ENCODE measurements around the gene GHRH.

Gene GHRH, protein sequence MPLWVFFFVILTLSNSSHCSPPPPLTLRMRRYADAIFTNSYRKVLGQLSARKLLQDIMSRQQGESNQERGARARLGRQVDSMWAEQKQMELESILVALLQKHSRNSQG

DNA sequence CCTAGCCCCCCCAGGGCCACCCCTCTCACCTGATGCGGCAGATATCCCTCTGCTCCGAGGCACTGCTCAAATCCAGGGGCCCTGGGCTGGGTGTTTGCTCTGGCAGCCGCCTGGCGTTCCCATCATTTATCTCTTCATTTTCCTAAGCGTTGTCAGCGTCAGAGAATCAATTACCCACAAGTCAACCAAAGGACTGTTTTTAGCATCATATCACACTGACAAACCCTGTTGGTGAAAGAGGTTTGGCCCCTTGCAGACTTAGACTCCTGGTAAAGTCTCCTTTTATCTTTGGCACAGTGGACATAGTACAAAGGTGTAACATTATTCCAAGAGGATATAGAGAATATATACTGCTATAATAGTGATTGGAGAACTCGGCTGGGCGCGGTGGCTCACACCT, at the start of gene GHRH:
Gene GHRH, minus strand, starts transcription at position 101 of the 400 bp plus-strand sequence. CDS start 4,925 bp downstream, outside the sequence.
- DNase-seq (ENCODE audit: low spot score): no peak

DNA sequence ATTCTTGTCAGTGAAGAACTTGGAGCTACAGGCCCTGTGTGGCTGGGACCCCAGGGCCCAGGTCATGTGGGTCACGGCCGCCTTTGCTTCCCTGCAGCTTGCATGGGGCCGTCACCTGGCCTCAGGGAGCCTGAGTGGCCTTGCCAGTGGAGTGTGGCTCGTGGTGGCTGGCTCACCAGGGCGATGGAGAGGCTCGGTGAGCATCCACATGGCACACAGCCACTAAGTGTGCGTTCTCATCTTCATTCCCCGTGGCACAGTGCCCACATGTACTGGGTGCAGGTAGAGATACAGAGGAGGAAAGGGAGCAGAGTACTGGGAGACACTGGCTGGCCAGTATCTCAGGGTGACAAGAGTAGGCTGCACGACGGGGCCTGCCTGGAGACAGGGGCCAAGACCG, 49.3 kb upstream of the GHRH start:
- DNase-seq (ENCODE audit: low spot score): no peak

DNA sequence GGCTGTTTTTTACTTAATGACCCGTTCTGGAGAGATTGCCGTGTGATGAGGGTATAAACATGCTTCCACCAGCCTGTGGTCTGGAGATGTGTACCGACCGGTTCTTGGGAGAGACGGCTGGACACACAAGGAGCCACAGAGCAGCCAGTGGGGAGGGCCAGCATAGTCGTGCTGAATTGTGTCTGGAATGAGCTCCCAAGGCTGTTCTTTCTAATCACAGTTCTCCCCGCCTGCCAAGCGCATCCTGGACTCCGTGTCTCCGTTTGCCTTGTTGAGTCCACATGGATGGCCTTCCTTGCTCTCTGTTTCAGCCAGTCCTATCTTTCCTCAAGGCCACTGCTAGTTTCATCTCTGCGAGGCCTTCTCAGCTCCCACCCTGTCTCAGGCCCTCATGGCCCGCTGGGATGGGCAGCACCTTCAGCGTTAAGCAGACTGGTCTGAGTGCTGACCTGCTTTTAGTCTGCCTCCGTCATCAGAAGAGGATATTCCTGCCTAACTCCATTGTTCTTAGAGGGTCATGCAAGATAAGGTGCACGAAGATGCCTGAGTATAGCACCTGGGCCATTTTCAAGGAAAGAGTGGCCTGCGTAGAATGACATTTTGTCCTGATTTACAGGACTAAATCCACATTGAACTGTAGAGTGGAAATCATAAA, 48.4 kb upstream of the GHRH start:
- no peak for DNase-seq (ENCODE audit: low spot score)

DNA sequence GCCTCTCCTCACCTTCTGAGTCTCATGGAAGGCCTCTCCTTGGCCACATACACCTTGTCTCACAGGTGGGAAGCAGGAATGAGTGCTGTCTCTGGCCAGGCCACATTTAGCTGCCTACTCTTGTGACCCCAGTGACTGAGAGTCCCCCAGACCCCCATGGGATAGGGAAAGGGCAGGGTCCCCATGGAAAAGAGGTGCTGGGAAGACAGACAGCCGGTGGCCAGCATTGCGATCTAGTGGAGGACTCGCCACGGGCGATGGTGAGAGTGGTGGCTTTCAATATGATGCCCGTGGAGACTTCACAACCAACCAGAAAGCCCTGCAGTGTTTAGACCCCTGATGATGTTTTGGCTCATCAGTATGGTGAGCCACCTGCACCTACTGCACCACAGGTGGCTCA, 47.7 kb upstream of the GHRH start:
- DNase-seq (ENCODE audit: low spot score): no peak

DNA sequence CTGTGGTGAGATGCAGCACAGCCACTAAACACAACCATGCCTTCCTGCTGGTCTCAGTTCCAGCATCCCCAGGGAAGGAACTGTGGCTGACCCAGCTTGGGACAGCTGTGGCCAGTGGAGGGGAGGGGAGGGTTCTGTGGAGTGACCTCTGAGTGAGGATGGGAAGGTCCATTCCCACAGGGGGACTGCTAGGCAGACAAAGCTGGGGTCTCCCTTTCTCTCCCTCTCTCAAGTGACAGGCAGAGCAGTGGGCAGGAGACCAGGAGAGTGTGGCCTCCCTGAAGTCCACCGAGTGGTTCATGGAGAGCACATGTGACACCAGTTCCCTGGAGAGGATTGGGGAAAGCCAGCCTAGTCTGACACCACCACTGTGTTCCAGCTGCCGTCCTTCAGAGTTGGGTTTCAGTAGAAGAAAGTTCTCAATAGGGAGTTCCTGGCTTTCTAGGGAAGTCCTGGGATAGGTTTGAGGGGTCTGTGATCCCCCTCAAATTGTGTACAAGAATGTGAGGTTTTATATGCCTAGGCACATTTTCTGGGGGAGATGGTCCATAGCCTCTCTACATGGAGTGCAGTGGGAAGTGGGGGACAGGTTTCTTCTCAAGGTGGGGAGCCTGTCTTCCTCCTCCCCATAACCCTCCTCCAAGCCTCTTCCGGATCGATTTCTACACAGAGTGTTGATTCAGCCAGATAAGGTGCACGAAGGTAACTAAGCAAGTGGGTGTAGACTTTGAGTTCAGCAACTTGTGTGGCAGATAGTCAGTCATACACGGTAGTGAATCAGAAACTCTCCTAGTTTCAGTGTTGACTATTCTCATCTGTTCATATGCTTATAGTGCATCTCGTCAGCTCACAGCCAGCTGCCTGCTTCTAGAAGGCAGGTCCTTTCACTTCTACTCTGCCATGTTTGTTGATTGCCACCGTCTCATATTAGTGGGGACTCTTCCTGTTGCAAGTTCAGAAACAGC, 46.8 kb upstream of the GHRH start:
- DNase-seq (ENCODE audit: low spot score): no peak

DNA sequence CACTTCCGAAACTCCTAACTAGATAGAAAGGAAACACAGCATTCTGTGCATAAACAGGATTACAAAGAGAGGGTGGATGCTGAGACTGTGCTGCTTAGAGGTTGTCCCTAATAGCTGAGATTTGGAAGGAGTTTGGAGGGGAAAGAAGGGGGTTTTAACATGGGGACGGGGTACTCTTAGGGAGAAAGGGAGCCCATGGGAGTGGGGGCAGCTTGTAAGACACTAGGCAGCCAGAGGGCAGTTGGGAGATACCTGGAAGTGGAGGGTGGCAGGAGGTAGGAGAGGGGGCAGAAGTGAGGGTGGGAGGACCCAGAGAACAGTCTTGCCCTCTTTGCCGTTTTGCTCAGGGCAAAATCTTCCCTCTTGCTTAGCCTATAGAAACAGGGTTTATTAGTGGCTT, 44.2 kb upstream of the GHRH start:
- no peak for DNase-seq (ENCODE audit: low spot score)

DNA sequence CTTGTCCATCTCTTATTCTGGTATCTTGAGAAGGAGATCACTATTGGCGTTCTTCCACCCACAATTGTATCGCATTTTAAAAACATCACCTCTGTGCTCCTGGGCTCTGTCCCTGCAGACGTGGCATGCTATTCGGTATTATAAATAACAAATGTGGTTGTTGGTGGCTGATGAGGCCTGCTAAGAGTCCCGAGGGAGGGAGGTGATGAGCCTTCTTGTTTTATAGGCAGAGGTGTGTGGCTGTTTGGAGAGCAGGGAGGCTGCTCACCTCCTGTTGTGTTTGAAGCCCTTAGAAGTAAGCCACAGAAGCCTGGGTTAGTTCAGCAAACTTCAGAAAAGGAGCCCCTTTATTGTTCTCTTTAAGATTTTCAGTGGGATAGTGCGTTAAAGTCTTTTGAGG, 43.5 kb upstream of the GHRH start:
- no peak for DNase-seq (ENCODE audit: low spot score)

DNA sequence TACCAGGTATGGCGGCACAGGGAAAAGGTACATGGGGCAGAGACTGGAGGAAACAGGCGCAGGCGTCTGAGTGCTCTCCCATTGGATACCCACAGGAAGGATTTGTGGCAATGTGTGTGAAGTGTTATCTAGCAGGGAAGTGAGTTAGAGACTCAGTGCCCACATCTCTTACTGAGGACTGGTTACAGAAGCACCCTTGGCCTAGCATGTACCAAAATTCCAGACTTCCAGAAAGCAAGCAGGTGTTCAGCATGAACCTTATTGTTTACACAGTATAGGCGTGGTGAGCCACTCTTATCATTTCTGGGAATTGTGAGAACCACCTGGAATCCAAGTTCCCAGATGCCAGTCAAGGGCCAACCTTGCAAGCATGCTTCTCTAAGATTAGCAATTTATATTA, 42.0 kb upstream of the GHRH start:
- DNase-seq (ENCODE audit: low spot score): no peak

DNA sequence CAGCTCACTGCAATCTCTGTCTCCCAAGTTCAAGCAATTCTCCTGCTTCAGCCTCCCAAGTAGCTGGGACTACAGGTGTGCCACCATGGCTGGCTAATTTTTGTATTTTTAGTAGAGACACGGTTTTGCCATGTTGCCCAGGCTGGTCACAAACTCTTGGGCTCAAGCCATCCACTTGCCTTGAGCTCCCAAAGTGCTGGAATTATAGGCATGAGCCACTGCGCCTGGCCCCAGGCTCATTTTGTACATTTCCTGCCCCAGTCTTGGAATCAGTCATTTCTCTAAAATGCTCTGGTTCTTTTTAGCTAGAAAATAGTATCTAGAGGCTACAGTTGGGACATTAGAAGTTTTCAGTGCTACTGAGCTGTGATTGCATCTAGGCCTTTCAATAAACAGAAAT, 41.4 kb upstream of the GHRH start:
- no peak for DNase-seq (ENCODE audit: low spot score)

DNA sequence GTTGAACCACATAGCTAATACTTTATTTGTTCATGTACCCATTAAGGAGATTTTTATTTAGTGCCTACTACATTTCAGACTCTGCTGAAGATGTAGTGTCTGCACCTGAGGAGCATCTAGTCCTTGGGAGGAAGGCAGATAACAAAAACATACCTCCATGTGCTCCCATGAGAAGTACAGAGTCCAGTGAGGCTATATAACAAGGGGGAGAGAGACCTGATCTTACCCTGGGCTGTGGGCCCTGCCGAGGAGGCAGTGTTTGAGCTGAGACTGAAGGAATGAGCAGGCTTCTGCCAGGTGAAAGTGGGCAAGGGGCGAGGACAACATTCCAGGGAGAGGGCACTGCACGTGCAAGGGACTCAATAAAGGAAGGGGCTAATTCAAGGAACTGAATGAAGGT, 39.9 kb upstream of the GHRH start:
- no peak for DNase-seq (ENCODE audit: low spot score)

DNA sequence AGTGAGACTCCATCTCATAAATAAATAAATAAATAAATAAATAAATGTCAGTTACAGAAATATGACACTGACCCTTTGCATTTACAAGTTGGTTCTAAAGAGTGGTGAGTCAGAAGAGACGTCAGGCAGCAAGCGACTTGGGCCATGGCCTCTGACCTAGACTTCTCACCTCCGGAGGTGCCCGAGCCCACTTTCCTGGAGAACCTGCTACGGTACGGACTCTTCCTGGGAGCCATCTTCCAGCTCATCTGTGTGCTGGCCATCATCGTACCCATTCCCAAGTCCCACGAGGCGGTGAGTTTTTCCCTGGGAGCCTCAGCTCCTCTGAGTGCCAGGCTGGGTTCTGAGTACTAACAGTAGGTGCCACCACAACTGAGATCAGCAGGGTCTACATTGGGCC, 39.5 kb upstream of the GHRH start:
- DNase-seq (ENCODE audit: low spot score): no peak

DNA sequence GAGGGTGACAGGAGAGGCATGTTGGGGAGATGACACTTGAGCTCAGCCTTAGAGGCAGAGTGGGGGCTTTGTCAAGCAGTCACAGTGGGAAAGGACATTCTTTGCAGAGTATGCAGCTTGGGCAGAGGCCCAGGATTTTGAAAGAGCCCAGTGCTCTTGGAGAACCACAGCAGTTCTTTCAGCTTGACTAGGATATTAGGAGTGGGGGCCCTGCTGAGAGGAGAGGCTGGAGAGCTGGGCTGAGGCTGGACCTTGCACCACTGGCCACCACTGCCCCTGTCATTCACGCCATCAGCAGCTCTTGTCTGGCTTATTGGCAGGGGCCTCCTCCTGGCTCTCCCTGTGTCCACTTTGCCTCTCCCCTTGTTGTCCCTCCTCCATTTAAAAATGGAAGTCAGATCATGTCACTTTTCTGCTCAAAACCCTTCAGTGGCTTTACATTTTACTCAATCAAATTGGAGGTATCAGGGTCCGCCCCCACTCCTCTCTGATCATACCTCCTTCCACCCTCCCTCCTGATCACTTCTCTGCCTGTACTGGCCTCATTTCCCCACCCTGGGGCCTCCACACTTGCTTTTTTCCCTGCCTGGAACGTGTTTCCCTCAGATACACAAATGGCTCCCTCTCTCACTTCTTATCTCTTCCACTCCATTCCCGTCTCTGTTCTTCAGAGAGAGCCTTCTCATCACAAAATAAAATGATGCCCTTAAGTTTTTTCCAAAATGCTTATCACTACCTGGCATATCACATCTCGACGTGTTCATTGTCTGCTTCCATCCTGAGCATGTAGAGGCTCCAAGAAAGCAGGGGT, 38.3 kb upstream of the GHRH start:
- DNase-seq (ENCODE audit: low spot score): no peak

DNA sequence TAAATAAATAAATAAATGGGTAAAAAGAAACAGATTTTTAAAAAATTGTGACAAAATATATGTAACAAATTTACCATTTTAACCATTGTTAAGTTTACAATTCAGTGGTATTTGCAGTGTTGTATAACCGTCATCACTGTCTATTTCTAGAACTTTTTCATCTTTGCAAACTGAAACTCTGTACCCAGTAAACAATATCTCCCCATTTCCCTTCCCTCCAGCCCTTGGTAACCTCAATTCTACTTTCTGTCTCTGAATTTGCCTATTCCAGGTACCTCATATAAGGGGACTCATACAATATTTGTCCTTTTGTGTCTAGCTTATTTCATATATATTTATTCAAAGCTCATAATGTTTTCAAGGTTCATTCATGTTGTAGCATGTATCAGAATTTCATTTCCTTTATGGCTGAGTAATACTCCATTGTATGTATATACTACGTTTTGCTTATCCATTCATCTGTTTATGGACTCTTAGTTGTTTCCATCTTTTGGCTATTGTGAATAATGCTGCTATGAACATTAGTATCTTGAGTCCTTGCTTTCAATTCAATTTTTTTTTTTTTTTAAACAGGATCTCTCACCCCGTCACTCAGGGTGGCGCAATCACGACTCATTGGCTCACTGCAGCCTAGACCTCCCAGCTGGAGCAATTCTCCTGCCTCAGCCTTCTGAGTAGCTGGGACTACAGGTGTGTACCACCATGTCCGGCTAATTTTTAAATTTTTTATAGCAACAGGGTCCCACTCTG, 36.8 kb upstream of the GHRH start:
- no peak for DNase-seq (ENCODE audit: low spot score)

DNA sequence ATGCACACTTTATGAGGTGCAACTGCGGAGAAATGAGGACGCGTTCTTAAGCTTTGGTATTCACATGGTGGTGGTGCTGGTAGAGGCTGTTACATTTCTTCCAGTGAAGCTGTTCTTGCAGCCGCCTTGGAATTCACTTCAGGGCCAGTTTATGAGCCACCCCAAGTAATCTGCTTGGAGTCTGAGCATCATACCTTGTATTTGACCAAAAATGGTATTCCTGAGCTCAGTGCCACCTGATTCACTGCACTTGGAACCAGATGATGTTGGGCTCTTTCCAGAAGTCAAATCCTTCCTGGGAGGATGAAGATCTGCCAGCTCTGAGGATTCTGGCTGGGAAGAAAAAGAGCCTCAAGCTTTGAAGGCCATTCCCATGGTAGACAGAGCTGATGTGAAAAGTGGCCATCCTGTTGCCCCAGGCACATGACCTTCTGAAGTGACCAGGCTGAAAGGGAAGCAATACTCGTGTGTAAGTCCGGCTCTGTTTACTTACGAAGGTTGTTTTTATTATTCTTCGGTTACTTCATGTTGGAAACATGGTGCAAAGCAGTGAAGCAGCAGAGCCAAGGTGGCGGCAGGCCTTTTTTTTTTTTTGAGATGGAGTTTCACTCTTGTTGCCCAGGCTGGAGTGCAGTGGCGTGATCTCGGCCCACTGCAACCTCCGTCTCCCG, 35.6 kb upstream of the GHRH start:
- DNase-seq (ENCODE audit: low spot score): no peak

DNA sequence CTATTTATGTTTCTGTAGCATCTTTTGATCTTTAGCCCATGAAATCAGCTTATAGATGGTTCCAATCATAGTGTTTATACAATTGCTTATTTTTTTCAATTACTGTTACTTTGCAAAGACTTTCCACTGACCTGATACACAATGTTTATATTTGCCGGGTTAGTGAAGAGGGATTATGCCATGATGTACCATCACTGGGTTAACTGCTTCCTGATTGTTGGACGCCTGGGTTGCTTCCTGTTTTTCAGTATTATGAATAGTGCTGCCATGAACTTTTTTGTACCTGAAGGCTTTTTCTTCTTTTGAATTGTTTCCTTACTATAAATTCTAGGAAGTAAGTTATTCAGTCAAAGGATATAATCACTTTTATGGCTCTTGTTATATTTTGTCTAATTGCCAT, 34.8 kb upstream of the GHRH start:
- DNase-seq (ENCODE audit: low spot score): no peak

DNA sequence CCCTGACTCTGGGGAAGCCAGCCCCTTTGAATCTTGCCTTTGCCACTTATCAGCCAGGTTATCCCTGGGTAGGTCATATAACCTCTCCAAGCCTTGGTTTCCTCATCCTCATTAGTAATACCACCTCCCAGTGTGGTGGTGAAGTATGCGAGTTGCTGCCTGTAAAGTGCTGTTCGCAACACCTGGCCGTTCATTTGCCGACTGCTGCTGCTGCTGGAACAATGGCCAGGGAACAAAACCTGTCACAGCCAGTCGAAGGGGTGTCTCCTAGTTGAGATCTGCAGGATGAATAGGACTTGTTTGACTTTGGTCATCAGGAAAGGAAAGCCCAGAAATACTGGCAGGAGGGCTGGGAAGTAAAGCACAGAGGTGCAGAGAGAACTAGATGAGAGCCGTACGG, 34.0 kb upstream of the GHRH start:
- no peak for DNase-seq (ENCODE audit: low spot score)

DNA sequence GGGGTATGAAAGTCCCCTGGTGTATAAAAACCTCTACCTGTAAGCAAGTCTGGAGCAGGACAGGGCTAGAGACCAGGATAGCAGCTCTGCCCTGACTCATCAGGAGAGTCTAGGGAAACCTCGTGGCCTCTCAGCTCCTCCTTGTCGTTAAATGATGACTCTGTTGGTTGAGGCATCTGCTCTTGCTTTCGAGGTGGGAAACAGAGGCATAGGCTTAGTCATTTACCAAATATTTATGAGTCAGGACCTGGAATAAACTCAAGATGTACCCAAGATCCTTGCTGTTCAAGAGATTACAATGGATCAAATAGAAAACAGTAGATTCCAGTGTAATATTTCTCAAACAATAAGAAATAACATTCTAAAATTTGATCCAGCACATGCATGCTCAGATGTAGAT, 33.4 kb upstream of the GHRH start:
- DNase-seq (ENCODE audit: low spot score): no peak

DNA sequence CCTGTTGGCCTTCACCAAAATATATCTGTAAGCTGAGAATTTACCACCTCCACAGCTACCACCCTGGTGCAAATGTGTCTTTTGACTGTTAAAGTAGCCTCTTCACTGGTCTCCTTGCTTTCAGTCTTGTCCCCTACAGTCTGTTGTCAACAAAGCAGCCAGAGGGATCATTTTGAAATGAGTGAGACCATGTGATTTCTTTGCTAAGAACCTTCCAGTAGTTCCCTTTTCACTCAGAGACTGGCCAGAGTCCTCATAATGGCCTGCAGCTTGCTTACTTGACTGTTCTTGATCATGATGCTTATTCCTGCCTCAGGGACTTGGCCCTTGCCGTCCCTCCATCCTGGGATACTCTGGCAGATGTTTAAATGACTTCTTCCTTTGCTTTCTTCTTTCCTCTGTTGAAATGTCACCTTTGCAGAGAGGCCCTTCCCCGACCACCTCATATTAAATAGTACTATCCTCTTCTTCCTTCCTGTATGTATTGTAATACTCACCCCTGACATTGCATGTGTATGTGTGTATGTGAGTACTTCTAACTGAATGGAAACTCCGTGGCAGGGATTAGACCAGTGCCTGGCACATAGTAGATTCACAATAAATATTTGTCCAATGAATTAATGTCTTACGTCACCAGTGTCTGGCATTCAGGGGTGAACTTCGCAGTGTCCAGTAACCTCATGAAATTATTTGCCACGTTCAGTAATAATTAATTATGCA, 32.8 kb upstream of the GHRH start:
- DNase-seq (ENCODE audit: low spot score): no peak

DNA sequence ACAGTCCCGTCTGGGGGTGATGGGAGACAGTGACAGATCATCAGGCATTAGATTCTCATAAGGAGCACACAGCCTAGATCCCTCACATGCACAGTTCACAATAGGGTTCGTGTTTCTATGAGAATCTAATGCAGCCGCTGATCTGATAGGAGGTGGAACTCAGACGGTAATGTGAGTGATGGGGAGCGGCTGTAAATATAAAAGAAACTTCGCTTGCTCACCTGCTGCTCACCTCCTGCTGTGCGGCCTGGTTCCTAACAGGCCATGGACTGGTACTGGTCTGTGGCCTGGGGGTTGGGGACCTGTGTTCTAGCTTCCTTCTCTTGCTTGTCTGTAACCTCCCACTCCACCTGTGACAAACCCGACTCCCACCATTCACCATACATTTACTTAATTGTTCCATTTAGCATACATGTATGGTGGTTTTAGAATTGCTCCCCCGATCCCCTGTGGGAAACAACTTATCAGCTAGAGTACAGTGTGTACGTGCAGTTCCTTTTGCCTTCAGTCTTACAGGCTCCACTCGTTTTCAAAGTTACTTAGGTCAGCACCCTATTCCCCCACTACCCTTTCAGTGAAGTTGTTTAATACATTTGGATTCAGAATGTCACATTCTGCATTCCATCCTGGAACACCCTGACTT, 31.8 kb upstream of the GHRH start:
- no peak for DNase-seq (ENCODE audit: low spot score)

DNA sequence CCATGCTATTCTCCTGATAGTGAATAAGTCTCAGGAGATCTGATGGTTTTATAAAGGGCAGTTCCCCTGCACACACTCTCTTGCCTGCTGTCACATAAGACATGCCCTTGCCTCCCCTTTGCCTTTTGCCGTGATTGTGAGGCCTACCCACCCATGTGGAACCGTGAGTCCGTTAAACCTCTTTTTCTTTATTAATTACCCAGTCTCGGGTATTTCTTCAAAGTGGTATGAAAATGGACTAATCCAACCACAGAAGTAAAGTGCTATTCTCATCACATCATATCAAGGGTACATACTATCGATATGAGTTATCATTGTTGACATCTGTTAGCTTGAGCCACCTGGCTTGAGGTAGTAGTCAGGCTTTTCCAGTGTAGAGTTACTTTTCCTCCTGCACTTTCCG, 30.1 kb upstream of the GHRH start:
- DNase-seq (ENCODE audit: low spot score): no peak
